ENCODE results near the gene SPOCK3. TPM values are rescaled to one million over a fixed set of nuclear protein-coding genes. Genes with fewer than 3 reads are reported as not detected.

The SPOCK3 gene
- total RNA-seq, 1 experiment from 2014 or later: 1.9 TPM

DNA sequence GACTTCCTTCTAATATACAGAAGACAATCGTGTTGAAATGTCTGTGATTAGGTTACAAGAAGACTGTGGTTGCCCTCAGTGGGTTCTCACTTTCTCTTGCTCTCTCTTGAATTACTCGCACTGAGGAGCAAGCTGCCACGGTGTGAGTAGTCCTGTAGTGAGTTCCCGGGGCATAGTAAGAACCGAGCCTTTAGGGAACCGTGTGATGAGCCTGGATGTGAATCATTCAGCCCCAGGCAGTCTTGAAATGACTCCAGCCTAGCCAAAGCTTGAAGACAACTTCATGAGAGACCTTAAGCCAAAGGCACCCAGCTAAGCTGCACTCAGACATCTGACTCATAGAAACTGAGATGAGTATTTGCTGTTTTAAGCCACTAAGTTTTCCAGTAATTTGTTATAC lies 292.7 kb downstream of the SPOCK3 start:
- peak; percentile 96 for ATAC-seq
- Histone ChIP-seq H3K27ac (ENCODE audit: low read length) (peak overlapping the region; percentile 63), H3F3A (ENCODE audit: low read length, unreplicated experiment) (no peaks in the 10 kb centered on the region), H3K4me1 (ENCODE audit: insufficient read depth, low read length) (peaks cover 4% of the 10 kb centered on the region; the same call in 1 of the 2 replicates), H3K4me2 (ENCODE audit: low read length) (no peak overlapping the region), H3K27me3 (ENCODE audit: low read length) (no peaks in the 10 kb centered on the region), H3K79me2 (ENCODE audit: low read length) (no peaks in the 10 kb centered on the region), H3K9me3 (ENCODE audit: low read length) (no peaks in the 10 kb centered on the region), H3K36me3 (ENCODE audit: low read depth, low read length) (no peaks in the 10 kb centered on the region), H4K20me1 (ENCODE audit: low read length) (no peaks in the 10 kb centered on the region), H2AFZ (ENCODE audit: low read length) (no peak overlapping the region), H3K9ac (ENCODE audit: low read length) (no peak overlapping the region), H3K4me3 (ENCODE audit: low read length) (no peak overlapping the region), H3K9me2 (replicated peaks; ENCODE audit: low read length) (no peaks in the 10 kb centered on the region)
- TF ChIP-seq CTCF (conservative IDR thresholded peaks at IDR 0.05; ENCODE audit: low read depth, low read length): no peak
- TF ChIP-seq EZH2 (IDR thresholded peaks at IDR 0.05; ENCODE audit: low read length, unreplicated experiment): no peak
- TF ChIP-seq EZH2phosphoT487 (IDR thresholded peaks at IDR 0.05; ENCODE audit: borderline replicate concordance, low read length): no peak
- BruUV-seq (replicated peaks): no TSS peak
- DNase-seq: peak; percentile 89
- intact Hi-C loops (cut with micrococcal nuclease): no loop called here
- POLR2A ChIA-PET (ENCODE audit: unreplicated experiment): interaction anchor here (0.6 kb wide), 1 partner anchor 171 kb away, joined by 5 read pairs; no protein-coding TSS in a partner anchor
- CTCF ChIA-PET: no interaction called here

DNA sequence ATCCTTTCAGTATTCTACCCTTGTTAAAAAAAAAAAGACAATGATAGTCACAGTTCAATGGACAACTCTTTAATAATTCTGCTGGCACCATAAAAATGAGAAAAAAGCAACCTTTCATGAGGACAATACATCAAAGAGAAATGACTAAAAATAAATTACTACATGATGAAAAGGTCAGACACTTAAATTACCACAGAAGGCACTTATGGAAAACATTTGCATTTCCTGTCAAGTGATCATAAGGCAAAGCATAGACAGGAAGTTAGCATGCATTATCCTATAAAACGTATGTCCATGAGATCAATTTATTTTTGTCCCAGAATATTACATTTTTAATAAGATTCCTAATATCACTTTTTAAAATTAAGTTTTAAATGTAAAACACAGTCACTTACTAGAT lies 303.8 kb downstream of the SPOCK3 start:
- H3K4me2 ChIP-seq (ENCODE audit: low read length): no peak overlapping the region
- TF ChIP-seq EZH2 (IDR thresholded peaks at IDR 0.05; ENCODE audit: low read length, unreplicated experiment) (no peak), EZH2phosphoT487 (IDR thresholded peaks at IDR 0.05; ENCODE audit: borderline replicate concordance, low read length) (no peak), CTCF (conservative IDR thresholded peaks at IDR 0.05; ENCODE audit: low read depth, low read length) (no peak)
- no peaks in the 10 kb centered on the region for H3K27me3 ChIP-seq (ENCODE audit: low read length)
- peaks cover 7% of the 10 kb centered on the region; the same call in 1 of the 2 replicates for H3K4me1 ChIP-seq (ENCODE audit: insufficient read depth, low read length)
- ATAC-seq (no peak), DNase-seq (no peak)
- no peaks in the 10 kb centered on the region for H4K20me1 ChIP-seq (ENCODE audit: low read length)
- no peak overlapping the region for H3K27ac ChIP-seq (ENCODE audit: low read length)
- intact Hi-C loops (cut with micrococcal nuclease): no loop called here
- H3F3A ChIP-seq (ENCODE audit: low read length, unreplicated experiment): no peaks in the 10 kb centered on the region
- no peaks in the 10 kb centered on the region for H3K79me2 ChIP-seq (ENCODE audit: low read length)
- no peaks in the 10 kb centered on the region for H3K9me2 ChIP-seq (replicated peaks; ENCODE audit: low read length)
- H3K9ac ChIP-seq (ENCODE audit: low read length): no peak overlapping the region
- no peak overlapping the region for H3K4me3 ChIP-seq (ENCODE audit: low read length)
- no peak overlapping the region for H2AFZ ChIP-seq (ENCODE audit: low read length)
- no peaks in the 10 kb centered on the region for H3K9me3 ChIP-seq (ENCODE audit: low read length)
- H3K36me3 ChIP-seq (ENCODE audit: low read depth, low read length): no peaks in the 10 kb centered on the region
- POLR2A ChIA-PET (ENCODE audit: unreplicated experiment): interaction anchor here (0.6 kb wide), 1 partner anchor 733 kb away, joined by 5 read pairs; no protein-coding TSS in a partner anchor
- BruUV-seq (replicated peaks): no TSS peak
- CTCF ChIA-PET: no interaction called here

GRCh38 chr4:166924424-166924823 lies 309.9 kb downstream of the SPOCK3 start:
- Histone ChIP-seq H4K20me1 (ENCODE audit: low read length) (no peaks in the 10 kb centered on the region), H3K9me2 (replicated peaks; ENCODE audit: low read length) (no peaks in the 10 kb centered on the region), H3K9ac (ENCODE audit: low read length) (no peak overlapping the region), H3F3A (ENCODE audit: low read length, unreplicated experiment) (no peaks in the 10 kb centered on the region), H3K27ac (ENCODE audit: low read length) (peak overlapping the region; percentile 64), H3K4me3 (ENCODE audit: low read length) (no peak overlapping the region), H3K27me3 (ENCODE audit: low read length) (no peaks in the 10 kb centered on the region), H3K4me1 (ENCODE audit: insufficient read depth, low read length) (peaks cover 16% of the 10 kb centered on the region), H2AFZ (ENCODE audit: low read length) (no peak overlapping the region), H3K4me2 (ENCODE audit: low read length) (peak overlapping the region; percentile 17; the same call in 1 of the 2 replicates), H3K9me3 (ENCODE audit: low read length) (no peaks in the 10 kb centered on the region), H3K79me2 (ENCODE audit: low read length) (no peaks in the 10 kb centered on the region), H3K36me3 (ENCODE audit: low read depth, low read length) (no peaks in the 10 kb centered on the region)
- intact Hi-C loops (cut with micrococcal nuclease): loop anchor here (2.0 kb wide), 1 partner anchor 76 kb away; no protein-coding TSS in a partner anchor
- TF ChIP-seq CTCF (conservative IDR thresholded peaks at IDR 0.05; ENCODE audit: low read depth, low read length) (no peak), EZH2phosphoT487 (IDR thresholded peaks at IDR 0.05; ENCODE audit: borderline replicate concordance, low read length) (no peak), EZH2 (IDR thresholded peaks at IDR 0.05; ENCODE audit: low read length, unreplicated experiment) (no peak)
- ATAC-seq (peak; percentile 97), DNase-seq (peak; percentile 80)
- no TSS peak for BruUV-seq (replicated peaks)
- CTCF ChIA-PET: no interaction called here
- POLR2A ChIA-PET (ENCODE audit: unreplicated experiment): no interaction called here

Measured in PC-3 (cell line).